Measurements from ENCODE around the gene SLC31A2. TPM values are rescaled to one million over a fixed set of nuclear protein-coding genes. Genes with fewer than 3 reads are reported as not detected.

Gene SLC31A2
- total RNA-seq, 1 experiment from 2014 or later, result 0.26 TPM

Other genes starting within 250 kb of the SLC31A2 start
- gene ZNF883, start 138.8 kb upstream of the SLC31A2 start, total RNA-seq (2014; rRNA removed; shearing (Covaris generic); ENCODE audit: low replicate concordance), result not detected in 2 replicates
- not detected in 2 replicates for gene ZFP37, start 94.3 kb upstream of the SLC31A2 start, total RNA-seq (2014; rRNA removed; shearing (Covaris generic); ENCODE audit: low replicate concordance)
- 23.5 and 65.1 TPM in 2 replicates for gene FKBP15, start 70.3 kb downstream of the SLC31A2 start, total RNA-seq (2014; rRNA removed; shearing (Covaris generic); ENCODE audit: low replicate concordance)
- gene SLC31A1, start 70.5 kb downstream of the SLC31A2 start, total RNA-seq (2014; rRNA removed; shearing (Covaris generic); ENCODE audit: low replicate concordance), result 8.7 and 13.5 TPM in 2 replicates
- 33.4 and 36.0 TPM in 2 replicates for gene CDC26, start 124.6 kb downstream of the SLC31A2 start, total RNA-seq (2014; rRNA removed; shearing (Covaris generic); ENCODE audit: low replicate concordance)
- gene PRPF4, start 124.7 kb downstream of the SLC31A2 start, total RNA-seq (2014; rRNA removed; shearing (Covaris generic); ENCODE audit: low replicate concordance), result 22.2 and 24.4 TPM in 2 replicates
- gene RNF183, start 152.4 kb downstream of the SLC31A2 start, total RNA-seq (2014; rRNA removed; shearing (Covaris generic); ENCODE audit: low replicate concordance), result not detected in 2 replicates
- gene WDR31, start 189.3 kb downstream of the SLC31A2 start, total RNA-seq (2014; rRNA removed; shearing (Covaris generic); ENCODE audit: low replicate concordance), result 0.56 and 1.0 TPM in 2 replicates
- gene BSPRY, start 198.5 kb downstream of the SLC31A2 start, total RNA-seq (2014; rRNA removed; shearing (Covaris generic); ENCODE audit: low replicate concordance), result not detected in 2 replicates
- 11.6 and 16.4 TPM in 2 replicates for gene HDHD3, start 226.0 kb downstream of the SLC31A2 start, total RNA-seq (2014; rRNA removed; shearing (Covaris generic); ENCODE audit: low replicate concordance)

Data from Karpas-422 (cell line).